ENCODE results near the gene RBMXL2.

Gene RBMXL2

DNA sequence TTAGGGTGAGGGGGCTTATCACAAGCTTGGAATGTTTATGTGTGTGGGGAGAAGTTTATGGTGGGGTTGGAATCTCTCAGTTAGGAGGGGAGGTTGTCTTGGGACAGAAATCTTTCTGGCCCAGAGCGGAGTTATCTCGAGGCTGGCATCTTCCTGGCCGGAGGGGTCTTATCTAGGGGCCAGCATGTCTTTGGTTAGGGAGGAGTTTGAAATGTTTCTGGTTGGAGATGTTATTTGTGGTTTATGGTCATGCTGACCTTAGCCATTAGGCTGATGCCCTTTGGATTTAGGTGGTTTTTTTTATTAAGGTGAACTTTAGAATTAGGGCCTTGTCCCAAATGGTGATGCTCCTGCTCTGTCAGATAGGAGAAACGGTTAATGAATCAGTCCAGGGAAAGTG, 7.9 kb upstream of the RBMXL2 start:
- Histone ChIP-seq H3K27me3 (no peaks in the 10 kb centered on the region), H3K27ac (no peak overlapping the region), H3K4me3 (no peak overlapping the region), H3K9me3 (peaks cover 0 to 13% (median 10%) of the 10 kb centered on the region in 3 donors), H3K36me3 (no peaks in the 10 kb centered on the region), H3K4me1 (no peaks in the 10 kb centered on the region)
- no peak for DNase-seq
- TF ChIP-seq, protein P1, sequence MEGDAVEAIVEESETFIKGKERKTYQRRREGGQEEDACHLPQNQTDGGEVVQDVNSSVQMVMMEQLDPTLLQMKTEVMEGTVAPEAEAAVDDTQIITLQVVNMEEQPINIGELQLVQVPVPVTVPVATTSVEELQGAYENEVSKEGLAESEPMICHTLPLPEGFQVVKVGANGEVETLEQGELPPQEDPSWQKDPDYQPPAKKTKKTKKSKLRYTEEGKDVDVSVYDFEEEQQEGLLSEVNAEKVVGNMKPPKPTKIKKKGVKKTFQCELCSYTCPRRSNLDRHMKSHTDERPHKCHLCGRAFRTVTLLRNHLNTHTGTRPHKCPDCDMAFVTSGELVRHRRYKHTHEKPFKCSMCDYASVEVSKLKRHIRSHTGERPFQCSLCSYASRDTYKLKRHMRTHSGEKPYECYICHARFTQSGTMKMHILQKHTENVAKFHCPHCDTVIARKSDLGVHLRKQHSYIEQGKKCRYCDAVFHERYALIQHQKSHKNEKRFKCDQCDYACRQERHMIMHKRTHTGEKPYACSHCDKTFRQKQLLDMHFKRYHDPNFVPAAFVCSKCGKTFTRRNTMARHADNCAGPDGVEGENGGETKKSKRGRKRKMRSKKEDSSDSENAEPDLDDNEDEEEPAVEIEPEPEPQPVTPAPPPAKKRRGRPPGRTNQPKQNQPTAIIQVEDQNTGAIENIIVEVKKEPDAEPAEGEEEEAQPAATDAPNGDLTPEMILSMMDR (IDR thresholded peaks at IDR 0.05), result no peak
- intact Hi-C loops (cut with DNase I; ENCODE audit: low total_unique reads), result no loop called here

- no peaks in the 10 kb centered on the region for H3K4me1 ChIP-seq
- H3K27ac ChIP-seq, result no peak overlapping the region
- no peaks in the 10 kb centered on the region for H3K36me3 ChIP-seq
- no peaks in the 10 kb centered on the region for H3K27me3 ChIP-seq
- TF ChIP-seq, protein P1 (IDR thresholded peaks at IDR 0.05), result no peak
- no peak for DNase-seq
- intact Hi-C loops (cut with DNase I; ENCODE audit: low total_unique reads), result no loop called here
- H3K4me3 ChIP-seq, result no peak overlapping the region
- H3K9me3 ChIP-seq, result peaks cover 0 to 13% (median 10%) of the 10 kb centered on the region in 3 donors
Measured at GRCh38 chr11:7081441-7081840, 7.4 kb upstream of the RBMXL2 start.

DNA sequence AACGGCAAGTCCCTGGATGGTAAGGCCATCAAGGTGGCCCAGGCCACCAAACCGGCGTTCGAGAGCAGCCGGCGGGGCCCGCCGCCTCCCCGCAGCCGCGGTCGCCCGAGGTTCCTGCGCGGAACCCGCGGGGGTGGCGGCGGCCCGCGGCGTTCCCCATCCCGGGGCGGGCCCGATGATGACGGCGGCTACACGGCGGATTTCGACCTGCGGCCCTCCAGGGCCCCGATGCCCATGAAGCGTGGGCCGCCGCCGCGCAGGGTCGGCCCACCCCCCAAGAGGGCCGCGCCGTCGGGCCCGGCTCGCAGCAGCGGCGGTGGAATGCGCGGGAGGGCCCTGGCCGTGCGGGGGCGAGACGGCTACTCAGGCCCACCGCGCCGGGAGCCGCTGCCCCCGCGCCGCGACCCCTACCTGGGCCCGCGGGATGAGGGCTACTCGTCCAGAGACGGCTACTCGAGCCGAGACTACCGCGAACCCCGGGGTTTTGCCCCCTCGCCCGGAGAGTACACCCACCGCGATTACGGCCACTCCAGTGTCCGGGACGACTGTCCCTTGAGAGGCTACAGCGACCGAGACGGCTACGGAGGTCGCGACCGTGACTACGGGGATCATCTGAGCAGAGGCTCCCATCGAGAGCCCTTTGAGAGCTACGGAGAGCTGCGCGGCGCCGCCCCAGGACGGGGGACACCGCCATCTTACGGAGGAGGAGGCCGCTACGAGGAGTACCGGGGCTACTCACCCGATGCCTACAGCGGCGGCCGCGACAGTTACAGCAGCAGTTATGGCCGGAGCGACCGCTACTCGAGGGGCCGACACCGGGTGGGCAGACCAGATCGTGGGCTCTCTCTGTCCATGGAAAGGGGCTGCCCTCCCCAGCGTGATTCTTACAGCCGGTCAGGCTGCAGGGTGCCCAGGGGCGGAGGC, 792 bp downstream of the RBMXL2 start:
- intact Hi-C loops (cut with DNase I; ENCODE audit: low total_unique reads), result loop anchor here (10.0 kb wide), 1 partner anchor 595 kb away; no protein-coding TSS in a partner anchor
- no peak overlapping the region for H3K27ac ChIP-seq
- H3K4me1 ChIP-seq, result no peaks in the 10 kb centered on the region

GRCh38 chr11:7098235-7098832, 9.5 kb downstream of the RBMXL2 start:
- H3K27me3 ChIP-seq, result no peaks in the 10 kb centered on the region
- TF ChIP-seq, protein P1 (IDR thresholded peaks at IDR 0.05), result peak; percentile 36 to 44
- DNase-seq, result no peak
- H3K4me3 ChIP-seq, result no peak overlapping the region
- intact Hi-C loops (cut with DNase I; ENCODE audit: low total_unique reads), result loop anchor here (10.0 kb wide), 1 partner anchor 586 kb away; no protein-coding TSS in a partner anchor
- no peaks in the 10 kb centered on the region for H3K9me3 ChIP-seq
- H3K36me3 ChIP-seq, result no peaks in the 10 kb centered on the region
- H3K4me1 ChIP-seq, result no peaks in the 10 kb centered on the region
- no peak overlapping the region for H3K27ac ChIP-seq

More for the DNA sequence above, 792 bp downstream of the RBMXL2 start:
- Histone ChIP-seq H3K27me3 (no peaks in the 10 kb centered on the region), H3K36me3 (no peaks in the 10 kb centered on the region), H3K4me3 (no peak overlapping the region), H3K9me3 (no peaks in the 10 kb centered on the region)
- peak in 1 of 2 donors; percentile 66 for DNase-seq
- TF ChIP-seq, protein P1 (IDR thresholded peaks at IDR 0.05), result no peak

DNA sequence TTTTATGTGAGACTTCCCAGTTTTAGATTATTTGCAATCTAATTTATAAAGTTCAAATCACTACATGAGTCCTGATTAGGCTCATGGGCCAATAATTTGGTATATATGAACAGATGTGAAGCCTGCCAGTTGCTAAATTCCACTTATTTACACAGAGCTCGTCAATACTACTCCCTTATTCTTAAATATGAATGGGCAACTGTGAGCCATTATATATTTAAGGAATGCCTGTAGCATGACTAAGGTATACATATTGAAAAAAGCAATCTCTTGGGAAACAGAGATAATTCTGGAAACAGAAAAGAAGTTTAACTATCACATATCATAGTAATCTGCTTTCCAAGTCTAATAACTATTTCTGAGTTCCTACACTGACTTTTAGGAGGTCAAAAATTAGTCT, 27.0 kb downstream of the RBMXL2 start:
- H3K4me3 ChIP-seq, result no peak overlapping the region
- no peaks in the 10 kb centered on the region for H3K9me3 ChIP-seq
- no peak overlapping the region for H3K27ac ChIP-seq
- no peaks in the 10 kb centered on the region for H3K36me3 ChIP-seq
- no peaks in the 10 kb centered on the region for H3K4me1 ChIP-seq
- intact Hi-C loops (cut with DNase I; ENCODE audit: low total_unique reads), result no loop called here
- no peak for DNase-seq
- TF ChIP-seq, protein P1 (IDR thresholded peaks at IDR 0.05), result no peak
- no peaks in the 10 kb centered on the region for H3K27me3 ChIP-seq
